GM13977 (cell line): ENCODE results near the gene CELF6.

Experiments
- DNase-seq: peaks from one replicate; pipeline ENCODE4 v3.0.0; 2012; ENCODE audit warnings: low spot score
- in situ Hi-C: fragments of 300-500 bp; cut with MboI; formaldehyde crosslinking; loops from one replicate; pipeline ENCODE4 v1.12.0; 2022; ENCODE audit warnings: low sequenced_read_pairs, low pct_unique_long_range_greater_than_20kb, mixed read lengths, inconsistent platforms; ENCODE audit not compliant: unreplicated experiment
- TF ChIP-seq, protein P1 (sequence below): IDR thresholded peaks from 2 replicates; pipeline ENCODE4 v1.5.1; 2012; ENCODE audit warnings: mild to moderate bottlenecking, control low read depth; ENCODE audit not compliant: insufficient read depth; ENCODE audit errors: extremely low read depth, missing control alignments

Gene CELF6

DNA sequence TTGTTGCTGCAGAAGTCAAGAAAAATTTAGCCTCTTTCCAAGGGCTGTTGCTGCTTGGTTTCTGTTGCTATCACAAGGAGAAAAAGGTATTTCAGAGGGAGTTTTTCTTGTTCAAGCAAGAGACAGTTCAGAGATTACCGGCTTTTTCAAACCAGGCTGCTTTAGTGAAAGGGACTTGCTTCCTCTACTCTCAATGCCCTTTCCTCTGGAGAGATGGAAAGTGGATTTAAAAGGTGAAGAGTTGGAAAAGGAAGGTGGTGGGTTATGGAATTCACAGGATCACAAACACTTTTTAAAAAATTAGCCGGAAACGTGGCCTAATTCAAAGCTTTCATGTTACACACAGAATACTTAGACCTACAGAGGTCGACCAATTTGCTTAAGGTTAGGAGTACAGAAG is 48.7 kb downstream of the CELF6 start:
- in situ Hi-C loops, result no loop called here
- TF ChIP-seq, protein P1, sequence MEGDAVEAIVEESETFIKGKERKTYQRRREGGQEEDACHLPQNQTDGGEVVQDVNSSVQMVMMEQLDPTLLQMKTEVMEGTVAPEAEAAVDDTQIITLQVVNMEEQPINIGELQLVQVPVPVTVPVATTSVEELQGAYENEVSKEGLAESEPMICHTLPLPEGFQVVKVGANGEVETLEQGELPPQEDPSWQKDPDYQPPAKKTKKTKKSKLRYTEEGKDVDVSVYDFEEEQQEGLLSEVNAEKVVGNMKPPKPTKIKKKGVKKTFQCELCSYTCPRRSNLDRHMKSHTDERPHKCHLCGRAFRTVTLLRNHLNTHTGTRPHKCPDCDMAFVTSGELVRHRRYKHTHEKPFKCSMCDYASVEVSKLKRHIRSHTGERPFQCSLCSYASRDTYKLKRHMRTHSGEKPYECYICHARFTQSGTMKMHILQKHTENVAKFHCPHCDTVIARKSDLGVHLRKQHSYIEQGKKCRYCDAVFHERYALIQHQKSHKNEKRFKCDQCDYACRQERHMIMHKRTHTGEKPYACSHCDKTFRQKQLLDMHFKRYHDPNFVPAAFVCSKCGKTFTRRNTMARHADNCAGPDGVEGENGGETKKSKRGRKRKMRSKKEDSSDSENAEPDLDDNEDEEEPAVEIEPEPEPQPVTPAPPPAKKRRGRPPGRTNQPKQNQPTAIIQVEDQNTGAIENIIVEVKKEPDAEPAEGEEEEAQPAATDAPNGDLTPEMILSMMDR, result no peak

DNA sequence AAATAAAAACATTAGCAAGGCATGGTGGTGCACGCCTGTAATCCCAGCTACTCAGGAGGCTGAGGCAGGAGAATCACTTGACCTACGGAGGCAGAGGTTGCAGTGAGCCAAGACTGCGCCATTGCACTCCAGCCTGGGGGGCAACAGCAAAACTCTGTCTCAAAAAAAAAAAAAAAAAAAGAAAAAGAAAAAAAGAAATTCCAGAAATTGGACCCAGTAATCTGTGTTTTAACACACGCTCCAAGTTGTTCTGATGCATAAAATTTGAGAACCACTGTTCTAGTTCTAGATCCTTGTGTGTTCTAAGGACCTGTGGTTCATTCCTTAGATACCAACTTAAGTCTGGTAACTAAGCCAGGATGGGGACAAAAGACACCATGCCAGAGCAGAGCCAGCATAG is 50.2 kb downstream of the CELF6 start:
- in situ Hi-C loops, result no loop called here
- TF ChIP-seq, protein P1, result no peak

More for the DNA sequence above, 48.7 kb downstream of the CELF6 start:
- DNase-seq, result no peak

DNA sequence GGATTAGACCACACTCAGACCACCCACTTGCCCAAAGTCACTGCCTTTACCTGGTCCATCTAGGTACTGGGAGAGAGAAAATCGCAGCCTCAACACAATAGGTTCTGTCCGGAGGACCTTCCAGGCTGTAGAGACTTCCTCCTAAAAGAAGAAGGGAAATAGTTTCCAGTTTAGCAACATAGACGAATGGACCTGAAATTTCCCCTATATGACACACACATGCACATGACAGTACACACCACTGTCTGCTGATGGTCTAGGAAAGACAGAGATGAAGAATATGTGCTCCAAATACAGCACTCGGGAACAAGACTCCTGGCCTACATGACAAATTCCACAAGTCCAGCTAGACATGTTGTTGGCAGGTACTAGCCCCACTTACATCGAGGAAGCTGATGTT is 54.9 kb downstream of the CELF6 start:
- no peak for DNase-seq
- TF ChIP-seq, protein P1, result no peak
- in situ Hi-C loops, result no loop called here

More for the DNA sequence above, 50.2 kb downstream of the CELF6 start:
- no peak for DNase-seq

- DNase-seq, result no peak
- in situ Hi-C loops, result no loop called here
- TF ChIP-seq, protein P1, result no peak
Measured at GRCh38 chr15:72252663-72253299, 67.2 kb downstream of the CELF6 start.

DNA sequence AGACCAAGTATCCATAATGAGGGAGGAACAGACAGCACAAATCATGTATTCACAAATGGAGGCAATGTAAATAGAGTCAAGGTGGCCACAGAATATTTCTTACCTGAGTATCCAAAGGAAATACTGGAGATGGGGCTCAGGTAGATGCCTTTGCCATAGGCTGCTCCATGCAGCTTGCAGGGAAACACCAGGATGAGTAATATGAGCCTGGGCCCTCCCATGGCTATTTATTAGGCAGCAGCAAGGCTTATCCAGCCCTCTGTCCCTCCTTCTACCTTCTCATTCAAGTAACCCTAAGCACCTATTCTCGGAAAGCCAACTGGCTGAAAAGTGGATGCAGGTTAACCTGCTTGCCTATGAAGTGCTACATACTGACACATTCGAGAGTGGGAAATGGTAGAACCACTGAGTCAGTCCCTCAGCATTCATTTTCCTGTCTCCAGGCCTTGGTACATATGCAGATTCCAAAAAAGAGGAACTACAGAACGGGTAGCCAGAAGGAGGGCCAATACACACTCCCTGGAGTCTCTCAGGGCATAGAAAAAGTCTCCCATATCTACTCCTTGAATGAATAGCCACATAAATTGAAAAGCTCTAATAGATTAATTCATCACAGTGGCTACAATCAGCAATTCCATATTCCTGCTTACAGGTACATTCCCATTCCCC is 70.7 kb downstream of the CELF6 start:
- TF ChIP-seq, protein P1, result no peak
- DNase-seq, result no peak
- in situ Hi-C loops, result no loop called here

DNA sequence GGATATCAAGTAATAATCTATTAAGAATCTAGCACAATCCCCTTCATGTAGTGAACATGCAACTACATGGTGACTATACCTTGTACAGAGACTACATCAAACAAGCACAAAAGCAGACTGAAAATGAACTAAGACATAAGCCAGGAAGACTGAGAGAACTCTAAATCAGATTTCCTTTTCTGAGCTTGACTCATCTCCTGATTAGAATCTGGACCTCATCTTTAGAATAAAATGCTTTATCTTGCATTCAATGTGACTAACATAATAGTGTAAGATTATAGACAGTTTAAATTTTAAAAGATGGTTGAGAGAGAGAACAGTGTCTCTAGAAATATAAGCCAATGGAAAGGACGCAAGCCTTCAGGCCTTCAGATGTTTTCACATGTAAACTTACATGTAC is 71.4 kb downstream of the CELF6 start:
- in situ Hi-C loops, result no loop called here
- TF ChIP-seq, protein P1, result no peak
- no peak for DNase-seq
